IMR-90 (cell line): ENCODE results near the gene COG2.

ENCODE experiments used
- BHLHE40 ChIP-seq: fragments of 150-350 bp; IDR thresholded peaks from 2 replicates; pipeline ENCODE4 v1.6.1; 2016; ENCODE audit warnings: mild to moderate bottlenecking, low read depth, low read length
- CEBPB ChIP-seq: IDR thresholded peaks from 2 replicates; pipeline ENCODE4 v1.6.1; 2012; ENCODE audit warnings: low read depth, low read length, improper control_type of control experiment
- FOS ChIP-seq: fragments of 150-350 bp; IDR thresholded peaks from 2 replicates; pipeline ENCODE4 v1.6.1; 2016; ENCODE audit warnings: low read depth, low read length
- MXI1 ChIP-seq: IDR thresholded peaks from 2 replicates; pipeline ENCODE4 v1.6.1; 2012; ENCODE audit warnings: low read depth, mild to moderate bottlenecking, low read length, moderate library complexity, borderline replicate concordance
- POLR2A ChIP-seq: IDR thresholded peaks from 2 replicates; pipeline ENCODE4 v1.6.1; 2012; ENCODE audit warnings: mild to moderate bottlenecking, low read depth, low read length
- RAD21 ChIP-seq: IDR thresholded peaks from 2 replicates; pipeline ENCODE4 v1.6.1; 2012; ENCODE audit warnings: low read length, improper control_type of control experiment
- RCOR1 ChIP-seq: IDR thresholded peaks from 2 replicates; pipeline ENCODE4 v1.6.1; 2012; ENCODE audit warnings: mild to moderate bottlenecking, low read length, improper control_type of control experiment; ENCODE audit not compliant: insufficient replicate concordance
- SMC3 ChIP-seq: fragments of 150-350 bp; IDR thresholded peaks from 2 replicates; pipeline ENCODE4 v1.6.1; 2016; ENCODE audit warnings: low read depth, mild to moderate bottlenecking, antibody characterized with exemption, low read length, moderate library complexity
- TF ChIP-seq, protein P1 (sequence below): conservative IDR thresholded peaks from 2 replicates; pipeline ENCODE4 v1.5.1; 2012; ENCODE audit warnings: mild to moderate bottlenecking, low read depth, low read length, improper control_type of control experiment
- TF ChIP-seq, protein P2 (sequence below): fragments of 150-350 bp; IDR thresholded peaks from 2 replicates; pipeline ENCODE4 v1.6.1; 2017; ENCODE audit warnings: mild to moderate bottlenecking, antibody characterized with exemption, low read length, low read depth
- TF ChIP-seq, protein P3 (sequence below): fragments of 150-350 bp; IDR thresholded peaks from 2 replicates; pipeline ENCODE4 v1.6.1; 2016; ENCODE audit warnings: low read depth, mild to moderate bottlenecking, low read length, moderate library complexity, borderline replicate concordance

- TF ChIP-seq POLR2A, result no peak
- TF ChIP-seq, protein P1, sequence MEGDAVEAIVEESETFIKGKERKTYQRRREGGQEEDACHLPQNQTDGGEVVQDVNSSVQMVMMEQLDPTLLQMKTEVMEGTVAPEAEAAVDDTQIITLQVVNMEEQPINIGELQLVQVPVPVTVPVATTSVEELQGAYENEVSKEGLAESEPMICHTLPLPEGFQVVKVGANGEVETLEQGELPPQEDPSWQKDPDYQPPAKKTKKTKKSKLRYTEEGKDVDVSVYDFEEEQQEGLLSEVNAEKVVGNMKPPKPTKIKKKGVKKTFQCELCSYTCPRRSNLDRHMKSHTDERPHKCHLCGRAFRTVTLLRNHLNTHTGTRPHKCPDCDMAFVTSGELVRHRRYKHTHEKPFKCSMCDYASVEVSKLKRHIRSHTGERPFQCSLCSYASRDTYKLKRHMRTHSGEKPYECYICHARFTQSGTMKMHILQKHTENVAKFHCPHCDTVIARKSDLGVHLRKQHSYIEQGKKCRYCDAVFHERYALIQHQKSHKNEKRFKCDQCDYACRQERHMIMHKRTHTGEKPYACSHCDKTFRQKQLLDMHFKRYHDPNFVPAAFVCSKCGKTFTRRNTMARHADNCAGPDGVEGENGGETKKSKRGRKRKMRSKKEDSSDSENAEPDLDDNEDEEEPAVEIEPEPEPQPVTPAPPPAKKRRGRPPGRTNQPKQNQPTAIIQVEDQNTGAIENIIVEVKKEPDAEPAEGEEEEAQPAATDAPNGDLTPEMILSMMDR, result no peak
- no peak for TF ChIP-seq CEBPB
- no peak for TF ChIP-seq BHLHE40
- TF ChIP-seq SMC3, result no peak
- TF ChIP-seq, protein P2, sequence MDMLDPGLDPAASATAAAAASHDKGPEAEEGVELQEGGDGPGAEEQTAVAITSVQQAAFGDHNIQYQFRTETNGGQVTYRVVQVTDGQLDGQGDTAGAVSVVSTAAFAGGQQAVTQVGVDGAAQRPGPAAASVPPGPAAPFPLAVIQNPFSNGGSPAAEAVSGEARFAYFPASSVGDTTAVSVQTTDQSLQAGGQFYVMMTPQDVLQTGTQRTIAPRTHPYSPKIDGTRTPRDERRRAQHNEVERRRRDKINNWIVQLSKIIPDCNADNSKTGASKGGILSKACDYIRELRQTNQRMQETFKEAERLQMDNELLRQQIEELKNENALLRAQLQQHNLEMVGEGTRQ, result no peak
- TF ChIP-seq, protein P3, sequence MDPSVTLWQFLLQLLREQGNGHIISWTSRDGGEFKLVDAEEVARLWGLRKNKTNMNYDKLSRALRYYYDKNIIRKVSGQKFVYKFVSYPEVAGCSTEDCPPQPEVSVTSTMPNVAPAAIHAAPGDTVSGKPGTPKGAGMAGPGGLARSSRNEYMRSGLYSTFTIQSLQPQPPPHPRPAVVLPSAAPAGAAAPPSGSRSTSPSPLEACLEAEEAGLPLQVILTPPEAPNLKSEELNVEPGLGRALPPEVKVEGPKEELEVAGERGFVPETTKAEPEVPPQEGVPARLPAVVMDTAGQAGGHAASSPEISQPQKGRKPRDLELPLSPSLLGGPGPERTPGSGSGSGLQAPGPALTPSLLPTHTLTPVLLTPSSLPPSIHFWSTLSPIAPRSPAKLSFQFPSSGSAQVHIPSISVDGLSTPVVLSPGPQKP, result no peak
- no peak for TF ChIP-seq RCOR1
- TF ChIP-seq MXI1, result no peak
- TF ChIP-seq RAD21, result no peak
- no peak for TF ChIP-seq FOS
These were observed 16.0 kb upstream of the COG2 start for GRCh38 chr1:230626232-230626631.
